Esophagus mucosa (tissue), 1 donor: ENCODE measurements around the gene TIMP3. TPM values are rescaled to one million over a fixed set of nuclear protein-coding genes. Genes with fewer than 3 reads are reported as not detected.
"Not testable (repeated sequence)": the region's sequence is repeated elsewhere in the genome, so short reads cannot be mapped to it uniquely, and the experiment has no call there.

Experiments used
- ATAC-seq: fragments of 200-7000 bp; cut with Tn5 transposase; one replicate; pipeline ENCODE4 v1.9.1; 2020
- total RNA-seq: library from RNA; stranded (reverse); gene quantifications from one replicate; pipeline ENCODE4 v1.2.4, GENCODE V29; 2023
- donor health status: DM: yes; HTN: yes; CAD: no.

TIMP3 gene
- total RNA-seq, 1 donor from 2014 or later, result 20.1 TPM

GRCh38 chr22:32858121-32858703 lies 56.7 kb downstream of the TIMP3 start:
- ATAC-seq, result no peak

GRCh38 chr22:32858957-32859356 lies 57.5 kb downstream of the TIMP3 start:
- no peak for ATAC-seq

- no peak for ATAC-seq
Observed at GRCh38 chr22:32859743-32860142, 58.2 kb downstream of the TIMP3 start.

GRCh38 chr22:32861330-32861729 lies 59.8 kb downstream of the TIMP3 start:
- no peak for ATAC-seq

GRCh38 chr22:32862083-32862482 lies 60.6 kb downstream of the TIMP3 start:
- ATAC-seq, result no peak

- ATAC-seq, result no peak
Observed at GRCh38 chr22:32862936-32863661, 61.6 kb downstream of the TIMP3 start.

GRCh38 chr22:32864041-32864440 lies 62.5 kb downstream of the TIMP3 start:
- ATAC-seq, result no peak

GRCh38 chr22:32864596-32864995 lies 63.1 kb downstream of the TIMP3 start:
- ATAC-seq, result no peak

GRCh38 chr22:32866953-32867352 lies 65.4 kb downstream of the TIMP3 start:
- ATAC-seq, result no peak

- ATAC-seq, result no peak
Observed at GRCh38 chr22:32868946-32869345, 67.4 kb downstream of the TIMP3 start.

GRCh38 chr22:32870474-32870873 lies 69.0 kb downstream of the TIMP3 start:
- no peak for ATAC-seq

- not testable (repeated sequence) for ATAC-seq
Observed at GRCh38 chr22:32873604-32874003, 72.1 kb downstream of the TIMP3 start.

GRCh38 chr22:32874385-32874784 lies 72.9 kb downstream of the TIMP3 start:
- no peak for ATAC-seq

GRCh38 chr22:32874976-32875375 lies 73.5 kb downstream of the TIMP3 start:
- ATAC-seq, result no peak

GRCh38 chr22:32876516-32876915 lies 75.0 kb downstream of the TIMP3 start:
- no peak for ATAC-seq

GRCh38 chr22:32877196-32877595 lies 75.7 kb downstream of the TIMP3 start:
- ATAC-seq, result no peak

- ATAC-seq, result no peak
Observed at GRCh38 chr22:32879550-32879949, 78.0 kb downstream of the TIMP3 start.

- no peak for ATAC-seq
Observed at GRCh38 chr22:32880061-32880460, 78.6 kb downstream of the TIMP3 start.

- ATAC-seq, result no peak
Observed at GRCh38 chr22:32880505-32880892, 79.0 kb downstream of the TIMP3 start.

- peak; percentile 23 for ATAC-seq
Observed at GRCh38 chr22:32880893-32881596, 79.5 kb downstream of the TIMP3 start.

- ATAC-seq, result no peak
Observed at GRCh38 chr22:32882360-32882755, 80.9 kb downstream of the TIMP3 start.

GRCh38 chr22:32882774-32883530 lies 81.4 kb downstream of the TIMP3 start:
- ATAC-seq, result no peak

GRCh38 chr22:32887324-32887980 lies 85.9 kb downstream of the TIMP3 start:
- ATAC-seq, result no peak
